ELR (cell line): ENCODE results near the gene KLK11.
"Not testable (repeated sequence)": the region's sequence is repeated elsewhere in the genome, so short reads cannot be mapped to it uniquely, and the experiment has no call there.

Experiments used
- DNase-seq: peaks from one replicate; pipeline ENCODE4 v3.0.0-alpha.2; 2015; ENCODE audit warnings: low read depth

KLK11 gene

DNA sequence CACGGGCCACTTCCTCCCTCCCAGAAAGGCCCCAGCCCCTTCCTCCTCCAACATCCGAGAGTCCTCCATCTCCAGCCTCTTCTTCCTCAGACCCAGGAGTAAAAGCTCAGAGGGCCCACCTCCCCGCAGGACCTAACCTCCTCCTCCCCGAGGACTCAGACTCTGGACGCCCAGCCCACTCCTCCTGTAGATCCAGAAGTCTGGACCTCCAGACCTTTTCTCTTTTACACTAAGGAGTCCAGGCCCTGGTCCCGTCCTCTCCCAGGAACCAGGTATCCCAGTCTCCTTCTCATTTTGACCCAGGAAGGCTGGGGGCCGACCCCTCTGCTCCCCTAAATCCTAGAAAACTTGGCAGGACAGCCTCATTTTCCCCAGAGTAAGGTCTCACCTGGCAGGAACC, 23.1 kb downstream of the KLK11 start:
- DNase-seq: no peak

DNA sequence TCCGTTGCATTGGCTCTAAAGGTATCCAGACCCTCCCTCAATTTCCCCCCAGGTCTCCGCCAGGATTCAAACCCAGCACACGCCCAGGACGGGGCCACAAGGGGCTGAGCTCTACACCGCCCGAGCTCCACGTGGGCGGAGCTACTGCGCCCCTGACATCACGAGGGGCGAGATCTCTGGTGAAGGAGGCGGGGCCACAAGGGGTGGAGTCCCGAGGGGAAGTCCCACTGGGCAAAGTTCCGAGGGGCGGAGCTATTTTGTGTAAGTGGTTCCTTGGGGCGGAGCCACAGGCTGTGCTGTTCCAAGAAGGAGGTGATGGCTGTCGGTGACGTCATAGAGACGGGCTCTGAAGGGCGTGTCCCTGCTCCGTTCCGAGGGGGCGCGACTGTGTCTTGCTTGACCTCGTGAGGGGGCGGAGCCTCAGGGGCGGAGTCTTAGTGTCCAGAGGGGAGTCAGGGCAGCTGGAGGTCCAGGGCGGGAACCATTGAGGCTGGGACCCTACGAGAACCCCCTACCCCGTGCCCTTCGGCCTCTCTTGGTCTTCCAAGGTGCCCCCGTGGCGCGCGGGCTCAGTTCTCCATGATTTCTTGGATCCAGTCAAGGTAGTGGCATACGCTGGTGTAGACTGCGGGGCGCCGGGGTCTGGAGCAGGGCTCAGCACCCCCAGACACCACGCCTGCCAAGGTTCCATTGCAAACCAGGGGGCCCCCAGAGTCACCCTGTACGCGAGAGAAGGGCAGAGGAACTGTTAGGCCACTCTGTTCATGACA, 23.7 kb downstream of the KLK11 start:
- peak; percentile 46 for DNase-seq

DNA sequence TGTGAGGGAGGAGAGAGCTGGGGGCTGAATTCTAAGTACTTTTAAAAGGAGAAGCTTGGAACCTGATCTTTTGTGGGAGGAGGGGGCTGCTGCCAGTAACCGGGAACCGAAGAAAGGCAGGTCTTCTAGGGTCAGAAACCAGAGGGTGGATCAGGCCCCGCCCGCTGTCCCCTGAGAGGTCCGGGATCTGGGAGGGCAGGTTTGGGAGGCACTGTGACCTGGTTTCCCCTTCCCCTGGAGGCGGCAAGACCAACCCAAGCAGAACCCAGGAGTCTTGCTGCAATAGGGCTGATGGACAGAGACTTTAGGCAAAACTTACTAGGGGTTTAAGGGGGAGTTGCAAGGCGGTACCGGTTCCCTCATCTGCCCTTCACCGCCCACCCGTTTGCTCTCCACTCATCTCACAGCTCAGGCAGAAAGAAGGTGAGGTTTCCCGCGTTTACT, 24.3 kb downstream of the KLK11 start:
- no peak for DNase-seq

DNA sequence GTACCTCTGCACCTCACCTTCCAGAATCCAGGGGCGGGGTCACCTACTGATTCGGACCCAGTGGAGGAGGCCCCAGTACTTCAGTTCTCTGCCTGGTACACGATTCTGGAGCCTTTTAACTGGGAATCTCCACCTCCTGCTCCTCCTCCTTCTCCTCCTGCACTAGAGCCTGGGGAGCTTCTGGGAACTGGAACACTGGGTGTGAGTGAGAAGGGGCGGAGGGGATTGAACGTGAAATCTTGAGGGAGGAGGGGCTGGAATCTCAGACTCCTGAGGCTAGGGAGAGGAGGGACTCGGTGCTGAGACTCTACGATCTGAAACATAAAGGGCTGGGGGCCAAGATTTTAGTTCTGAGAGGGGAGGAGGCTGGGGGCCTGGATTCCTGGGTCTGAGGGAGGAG, 24.9 kb downstream of the KLK11 start, which contains the start of gene KLK8:
Gene KLK8 (minus strand): TSS at position 90 of the 400 bp plus-strand sequence. CDS start 437 bp downstream, outside the sequence.
- DNase-seq: no peak

DNA sequence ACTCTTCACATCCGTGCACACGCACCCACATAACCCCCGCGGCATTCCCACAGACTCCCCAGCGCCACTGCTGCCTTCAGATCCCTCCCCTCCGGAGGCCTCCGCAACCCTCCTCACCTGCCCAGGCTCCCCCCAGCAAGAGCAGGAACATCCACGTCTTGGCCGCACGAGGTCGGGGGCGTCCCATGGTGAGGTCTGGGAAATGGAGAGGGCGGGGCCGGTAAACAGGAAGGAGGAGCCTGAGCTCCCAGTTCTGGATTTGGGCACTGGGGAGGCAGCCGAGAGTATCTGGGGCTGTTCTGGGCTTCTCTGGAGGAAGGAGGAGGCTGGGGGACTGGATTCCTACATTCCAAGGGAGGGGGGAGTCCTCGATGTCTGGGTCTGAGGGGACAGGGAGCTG, 25.4 kb downstream of the KLK11 start:
- DNase-seq: no peak

DNA sequence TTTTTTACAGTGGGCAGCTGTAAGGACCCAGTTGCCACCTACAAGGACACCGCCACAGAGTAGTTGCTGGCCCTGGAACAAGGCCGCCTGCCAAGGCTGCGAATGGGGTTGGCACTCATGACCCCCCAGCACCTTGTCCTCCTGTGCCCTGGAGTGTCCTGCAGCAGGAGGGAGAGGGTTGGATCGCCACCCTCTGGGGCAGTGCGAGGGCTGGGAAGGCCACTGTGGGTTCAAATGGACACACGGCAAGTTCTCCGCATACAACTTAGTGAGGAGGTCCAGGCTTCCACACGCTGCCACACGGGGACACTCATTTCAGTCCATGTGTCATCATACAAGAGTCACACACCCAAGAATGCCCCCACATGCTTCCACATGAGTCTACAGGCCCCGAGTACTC, 26.0 kb downstream of the KLK11 start:
- DNase-seq: no peak

DNA sequence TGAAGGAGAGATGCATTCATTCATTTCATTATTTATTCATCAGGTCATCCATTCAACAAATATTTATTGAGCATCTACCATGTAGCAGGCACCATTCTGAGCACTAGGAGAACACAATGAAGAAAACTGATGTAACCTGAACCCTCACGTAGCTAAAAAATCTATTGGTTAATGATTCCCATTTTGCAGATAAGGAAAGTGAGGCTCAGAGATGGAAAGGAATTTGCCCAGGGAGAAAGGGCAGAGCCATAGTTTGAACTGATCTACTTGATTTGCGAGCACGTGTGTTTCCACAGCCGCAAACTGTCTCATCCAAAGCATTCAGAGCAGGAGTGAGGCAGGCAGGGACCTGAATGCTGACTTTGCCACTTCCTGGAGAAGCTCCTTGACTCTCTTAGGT, 27.7 kb downstream of the KLK11 start:
- DNase-seq: no peak

DNA sequence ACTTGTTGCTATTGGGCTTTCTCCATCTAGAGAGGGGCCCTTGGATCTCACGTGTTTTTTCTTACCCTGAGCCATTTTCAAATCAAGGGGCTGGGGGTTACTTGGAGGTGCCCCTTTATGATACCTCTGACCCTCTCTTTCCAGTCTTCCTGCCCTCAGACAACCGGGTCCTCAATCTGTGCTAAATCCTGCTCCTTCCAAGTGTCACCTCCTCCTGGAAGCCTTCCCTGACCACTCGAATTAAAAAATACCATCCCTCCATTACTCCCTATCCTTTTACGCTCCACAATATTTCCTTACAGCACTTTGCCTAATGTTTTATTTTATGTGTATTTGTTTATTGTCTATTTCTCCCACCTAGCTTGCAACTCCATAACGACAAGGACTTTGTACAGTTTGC, 28.4 kb downstream of the KLK11 start:
- DNase-seq: no peak

DNA sequence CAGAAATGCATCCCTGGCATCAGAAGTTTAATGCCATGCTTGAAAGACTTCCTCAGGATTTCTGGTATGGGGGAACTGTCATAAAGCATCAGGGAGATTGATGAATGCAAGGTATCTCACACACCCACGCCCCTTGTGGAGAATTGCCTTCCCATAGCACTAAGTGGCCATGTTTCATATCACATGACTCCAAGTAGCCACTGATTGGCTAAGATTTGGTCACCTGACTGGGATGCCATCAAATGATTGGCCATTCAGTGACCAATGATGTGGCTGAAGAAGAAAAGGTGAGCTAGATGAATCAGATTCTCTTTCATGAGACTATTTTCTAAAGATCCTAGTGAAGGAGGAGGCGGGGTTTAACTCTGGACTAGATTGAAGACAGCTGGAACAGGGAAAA, 32.3 kb downstream of the KLK11 start:
- peak; percentile 13 for DNase-seq

DNA sequence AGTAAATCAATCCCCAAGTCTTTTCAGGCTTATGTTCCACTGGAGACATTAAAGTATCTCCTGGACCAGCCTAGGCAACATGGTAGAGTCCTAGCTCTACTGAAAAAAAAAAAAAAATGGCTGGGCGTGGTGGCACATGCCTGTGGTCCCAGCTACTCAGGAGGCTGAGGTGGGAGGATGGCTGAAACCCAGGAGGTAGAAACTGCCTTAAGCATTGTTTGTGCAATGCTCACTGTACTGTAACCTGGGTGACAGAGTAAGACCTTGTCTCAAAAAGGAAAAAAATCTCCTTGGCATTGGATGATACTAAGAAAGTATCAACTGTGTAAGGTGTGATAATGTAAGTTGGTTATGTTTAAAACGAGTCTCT, 33.8 kb downstream of the KLK11 start:
- DNase-seq: no peak

DNA sequence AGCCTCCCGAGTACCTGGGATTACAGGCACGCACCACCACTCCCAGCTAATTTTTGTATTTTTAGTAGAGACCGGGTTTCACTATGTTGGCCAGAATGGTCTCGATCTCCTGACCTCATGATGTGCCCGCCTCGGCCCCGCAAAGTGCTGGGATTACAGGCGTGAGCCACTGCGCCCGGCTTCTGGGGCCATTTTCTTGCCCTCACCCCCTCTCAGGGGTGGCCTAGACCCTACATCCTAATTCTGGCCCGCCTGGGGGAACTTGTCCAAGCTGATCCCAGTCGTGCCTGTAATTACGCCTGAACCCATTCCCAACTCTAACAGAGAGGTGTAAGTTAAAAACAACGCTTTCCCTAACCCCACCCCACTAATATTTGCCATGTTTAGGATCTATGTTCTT, 42.0 kb downstream of the KLK11 start:
- DNase-seq: not testable (repeated sequence)

DNA sequence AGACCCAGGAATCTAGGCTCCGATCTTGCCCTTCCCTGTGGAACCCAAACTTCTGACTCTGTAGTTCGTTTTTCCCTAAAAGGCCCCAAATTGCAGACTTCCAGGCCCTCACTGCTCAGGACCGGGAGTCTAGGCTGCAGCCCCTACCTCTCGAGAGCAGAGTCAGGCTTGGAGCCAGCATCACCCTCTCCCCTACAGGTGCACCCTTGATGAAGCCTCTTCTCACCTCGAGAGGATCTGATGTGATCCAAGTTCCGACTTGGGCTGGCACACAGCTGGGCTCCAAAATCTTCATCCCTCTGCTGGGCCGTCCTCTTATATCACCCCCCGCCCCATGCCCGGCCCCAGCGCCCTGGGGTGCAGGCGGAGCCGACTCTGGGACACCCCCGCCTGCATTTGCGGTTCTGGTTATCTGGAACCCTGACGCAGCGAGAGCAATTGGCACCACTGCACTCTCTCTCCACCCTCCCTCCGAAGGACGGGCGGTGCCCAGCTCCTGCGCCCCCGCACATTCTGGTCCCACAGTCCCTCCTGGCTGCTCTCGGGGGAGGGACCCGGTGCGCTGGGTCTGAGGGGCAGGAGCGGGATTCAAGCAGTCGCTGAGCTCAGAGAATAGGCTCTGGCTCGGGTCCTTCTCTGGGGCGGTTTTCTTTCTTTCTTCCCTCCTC, 42.7 kb downstream of the KLK11 start, which contains the start of gene KLK7:
Gene KLK7 (minus strand): TSS at position 293 of the 668 bp plus-strand sequence. CDS start 1,518 bp downstream, outside the sequence.
- DNase-seq: no peak

DNA sequence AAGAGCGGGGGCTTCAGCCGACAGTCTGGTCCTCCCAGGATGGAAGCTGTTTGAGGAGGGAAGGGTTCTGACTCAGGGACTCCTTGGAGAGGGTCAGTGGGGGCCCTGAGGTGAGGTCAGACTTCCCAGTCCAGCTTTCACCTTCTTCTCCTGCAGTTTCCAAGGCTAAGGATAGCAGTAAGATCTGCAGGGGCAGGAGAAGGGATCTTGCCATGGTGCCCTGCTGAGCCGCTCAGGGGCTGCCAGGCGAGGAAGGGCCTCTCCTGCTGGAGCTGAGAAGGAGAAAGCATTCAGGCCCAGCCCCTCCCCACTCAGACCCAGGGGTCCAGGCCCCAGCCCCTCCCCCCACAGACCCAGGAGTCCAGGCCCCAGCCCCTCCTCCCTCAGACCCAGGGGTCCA, 44.2 kb downstream of the KLK11 start:
- DNase-seq: no peak

DNA sequence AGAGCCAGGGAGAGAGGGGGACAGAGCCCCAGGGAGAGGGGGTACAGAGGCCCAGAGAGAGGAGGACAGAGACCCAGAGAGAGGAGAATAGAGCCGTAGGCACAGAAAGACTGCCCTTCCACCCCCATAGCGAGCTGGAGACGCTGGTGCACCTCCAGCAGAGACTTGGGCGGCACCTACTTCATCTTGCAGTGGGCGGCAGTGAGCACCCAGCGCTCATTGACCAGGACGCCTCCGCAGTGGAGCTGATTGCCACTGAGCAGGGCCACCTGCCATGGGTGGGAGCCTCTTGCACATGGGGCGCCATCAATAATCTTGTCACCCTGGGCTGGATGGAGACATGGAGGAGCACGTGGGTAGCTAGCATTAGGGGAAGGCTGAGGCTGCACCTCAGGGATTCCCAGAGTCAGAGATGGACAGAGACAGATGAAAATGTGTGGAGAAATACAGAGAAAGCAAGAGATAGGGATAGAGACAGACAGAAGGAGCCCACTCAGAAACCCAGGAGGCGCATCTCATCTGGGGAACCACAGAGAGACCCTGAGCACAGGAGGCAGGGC, 44.7 kb downstream of the KLK11 start:
- DNase-seq: no peak

DNA sequence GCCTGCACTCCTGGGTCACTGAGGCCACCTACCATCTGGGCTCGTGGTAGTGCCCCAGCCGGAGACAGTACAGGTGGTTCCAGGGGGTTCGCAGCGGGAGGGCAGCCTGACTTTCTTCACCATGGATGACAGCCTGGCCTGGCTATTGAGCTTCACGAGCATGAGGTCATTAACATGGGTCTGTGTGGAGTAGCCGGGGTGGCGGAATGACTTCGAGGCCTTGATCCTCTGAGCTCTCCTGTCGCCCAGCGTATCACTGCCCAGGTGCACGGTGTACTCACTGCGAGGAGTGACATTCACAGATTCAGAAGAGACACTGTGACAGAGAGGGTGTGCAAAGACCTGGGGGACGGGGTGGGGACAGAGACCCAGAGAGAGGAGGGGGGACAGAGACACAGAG, 46.2 kb downstream of the KLK11 start:
- DNase-seq: no peak

DNA sequence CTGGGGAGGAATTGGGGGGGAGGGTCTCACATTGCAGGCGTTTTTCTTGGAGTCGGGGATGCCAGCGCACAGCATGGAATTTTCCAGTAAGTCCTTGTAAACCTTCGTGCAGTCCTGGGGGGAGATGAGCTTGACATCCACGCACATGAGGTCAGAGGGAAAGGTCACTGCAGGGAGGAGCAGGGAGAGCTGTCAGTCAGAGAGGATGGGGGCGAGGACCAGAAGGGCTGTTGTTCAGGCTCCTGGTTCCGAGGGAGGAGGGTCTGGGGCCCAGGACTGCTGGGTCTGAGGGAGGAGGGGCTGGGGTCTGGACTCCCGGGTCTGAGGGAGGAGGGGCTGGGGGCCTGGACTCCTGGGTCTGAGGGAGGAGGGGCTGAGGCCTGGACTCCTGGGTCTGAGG, 46.7 kb downstream of the KLK11 start:
- DNase-seq: no peak

DNA sequence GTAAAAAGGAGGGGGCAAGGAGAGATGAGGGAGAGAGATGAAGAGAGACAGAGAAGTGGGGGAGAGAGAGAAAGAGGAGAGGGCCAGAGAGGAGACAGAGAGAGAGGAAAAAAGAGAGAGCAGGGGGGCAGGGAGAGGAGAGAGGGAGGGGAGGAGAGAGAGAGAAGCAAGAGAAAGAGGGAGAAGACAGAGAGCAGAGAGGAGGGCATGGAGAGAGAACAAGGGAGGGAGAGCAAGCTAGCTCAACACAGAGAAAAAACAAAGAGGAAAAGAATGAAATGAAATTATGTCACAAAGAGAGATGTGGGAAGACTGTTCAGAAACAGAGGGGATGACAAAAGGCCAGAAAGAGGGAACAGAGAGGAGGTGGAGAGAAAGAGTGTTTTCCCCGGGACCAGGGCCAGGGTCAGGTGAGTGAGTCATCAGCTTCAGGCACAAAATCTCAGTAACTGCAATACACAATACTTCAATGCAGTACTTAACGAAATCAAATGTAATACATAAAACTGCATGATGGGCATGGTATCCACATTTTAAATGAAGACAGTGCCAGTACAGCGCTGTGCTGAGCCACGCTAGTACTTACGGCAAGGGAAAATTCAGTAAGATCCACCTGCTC, 47.5 kb downstream of the KLK11 start:
- DNase-seq: no peak

DNA sequence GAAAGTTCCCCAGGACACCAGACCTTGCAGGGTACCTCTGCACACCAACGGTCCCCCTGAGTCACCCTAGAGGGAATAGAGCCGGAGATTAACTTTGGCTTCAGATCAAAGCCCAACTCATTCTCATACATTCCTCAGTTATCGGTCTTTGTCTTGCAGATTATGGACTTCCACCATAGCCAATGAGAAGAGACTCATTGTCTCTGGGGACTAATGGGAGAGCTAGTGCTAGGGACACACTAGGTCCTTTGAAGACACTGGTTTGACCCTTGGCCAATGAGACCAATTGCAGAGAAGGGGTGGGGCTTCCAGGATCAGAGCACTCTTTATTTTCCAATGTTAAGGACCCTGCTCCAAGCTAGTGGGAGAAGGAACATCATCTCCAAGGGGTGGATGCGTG, 48.8 kb downstream of the KLK11 start:
- no peak for DNase-seq

DNA sequence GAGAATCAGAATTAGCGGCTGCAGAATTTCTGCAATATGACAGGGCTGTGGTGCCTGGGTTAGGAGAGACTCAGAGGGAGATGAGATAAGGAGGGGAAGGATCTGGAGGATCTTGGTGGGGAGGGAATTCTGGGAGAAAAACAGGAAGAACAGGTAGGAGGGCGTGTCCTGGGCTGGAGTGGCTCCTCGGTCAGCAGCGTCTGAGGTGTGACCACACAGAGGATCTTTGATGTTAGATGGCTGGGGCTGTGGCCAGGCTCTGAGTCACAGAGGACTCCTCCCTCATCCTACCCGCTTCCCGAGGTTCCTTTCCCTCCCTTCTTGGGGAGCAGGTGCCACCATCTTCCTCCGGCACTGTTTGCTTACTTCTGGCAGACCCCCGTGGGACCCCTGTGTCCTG, 50.6 kb downstream of the KLK11 start:
- no peak for DNase-seq

DNA sequence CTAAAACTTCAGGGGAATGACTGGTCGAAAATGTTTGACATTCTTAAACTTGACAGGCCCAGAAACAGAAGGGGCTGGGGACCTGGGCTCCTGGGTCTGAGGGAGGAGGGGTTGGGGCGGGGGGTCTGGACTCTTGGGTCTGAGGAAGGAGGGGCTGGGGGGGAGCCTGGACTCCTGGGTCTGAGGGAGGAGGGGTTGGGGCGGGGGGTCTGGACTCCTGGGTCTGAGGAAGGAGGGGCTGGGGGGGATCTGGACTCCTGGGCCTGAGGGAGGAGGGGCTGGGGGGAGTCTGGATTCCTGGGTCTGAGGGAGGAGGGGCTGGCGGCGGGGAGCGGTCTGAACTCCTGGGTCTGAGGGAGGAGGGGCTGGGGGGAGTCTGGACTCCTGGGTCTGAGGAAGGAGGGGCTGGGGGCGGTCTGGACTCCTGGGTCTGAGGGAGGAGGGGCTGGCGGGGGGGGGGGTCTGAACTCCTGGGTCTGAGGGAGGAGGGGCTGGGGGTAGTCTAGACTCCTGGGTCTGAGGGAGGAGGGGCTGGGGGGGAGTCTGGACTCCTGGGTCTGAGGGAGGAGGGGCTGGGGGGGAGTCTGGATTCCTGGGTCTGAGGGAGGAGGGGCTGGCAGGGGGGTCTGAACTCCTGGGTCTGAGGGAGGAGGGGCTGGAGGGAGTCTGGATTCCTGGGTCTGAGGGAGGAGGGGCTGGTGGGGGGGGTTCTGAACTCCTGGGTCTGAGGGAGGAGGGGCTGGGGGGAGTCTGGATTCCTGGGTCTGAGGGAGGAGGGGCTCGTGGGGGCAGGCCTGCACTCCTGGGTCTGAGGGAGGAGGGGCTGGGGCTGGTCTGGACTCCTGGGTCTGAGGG, 51.5 kb downstream of the KLK11 start:
- DNase-seq: no peak

DNA sequence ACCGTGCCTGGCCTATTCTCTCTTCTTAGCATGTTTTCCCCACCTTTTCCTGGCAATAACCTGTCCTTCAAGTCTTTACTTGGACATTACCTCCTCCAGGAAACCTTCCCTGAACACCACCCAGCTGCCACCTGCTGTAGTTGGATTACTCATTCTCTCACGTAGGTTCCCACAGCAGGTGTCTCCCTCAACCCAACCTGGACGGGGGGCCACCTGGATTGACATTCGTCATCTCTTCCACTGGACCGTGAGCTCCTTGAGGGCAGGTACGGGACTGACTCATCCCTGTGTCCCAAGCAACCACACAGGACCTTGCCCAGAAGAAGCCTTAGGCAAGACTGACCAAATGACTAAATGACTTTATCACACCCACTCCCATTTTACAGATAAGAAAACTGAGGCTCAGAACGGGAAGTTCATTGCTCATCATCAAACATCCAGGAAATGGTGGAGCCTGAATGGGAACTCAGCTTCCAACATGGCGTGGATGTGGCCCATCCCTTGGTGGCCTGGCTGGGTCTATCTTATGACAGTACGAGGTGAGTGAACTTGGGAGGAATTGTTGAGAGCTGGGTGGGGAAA, 53.5 kb downstream of the KLK11 start:
- no peak for DNase-seq
